T-helper 2 cell (primary cell): ENCODE measurements around the gene ZBTB49.

Source experiments
- DNase-seq, 5 experiments: peaks; one replicate each; pipeline versions ENCODE4 v3.0.0 to v3.0.0-alpha.2; 2012 to 2022

The ZBTB49 gene

GRCh38 chr4:4361883-4362282 is 71.8 kb downstream of the ZBTB49 start:
- DNase-seq: no peak

DNA sequence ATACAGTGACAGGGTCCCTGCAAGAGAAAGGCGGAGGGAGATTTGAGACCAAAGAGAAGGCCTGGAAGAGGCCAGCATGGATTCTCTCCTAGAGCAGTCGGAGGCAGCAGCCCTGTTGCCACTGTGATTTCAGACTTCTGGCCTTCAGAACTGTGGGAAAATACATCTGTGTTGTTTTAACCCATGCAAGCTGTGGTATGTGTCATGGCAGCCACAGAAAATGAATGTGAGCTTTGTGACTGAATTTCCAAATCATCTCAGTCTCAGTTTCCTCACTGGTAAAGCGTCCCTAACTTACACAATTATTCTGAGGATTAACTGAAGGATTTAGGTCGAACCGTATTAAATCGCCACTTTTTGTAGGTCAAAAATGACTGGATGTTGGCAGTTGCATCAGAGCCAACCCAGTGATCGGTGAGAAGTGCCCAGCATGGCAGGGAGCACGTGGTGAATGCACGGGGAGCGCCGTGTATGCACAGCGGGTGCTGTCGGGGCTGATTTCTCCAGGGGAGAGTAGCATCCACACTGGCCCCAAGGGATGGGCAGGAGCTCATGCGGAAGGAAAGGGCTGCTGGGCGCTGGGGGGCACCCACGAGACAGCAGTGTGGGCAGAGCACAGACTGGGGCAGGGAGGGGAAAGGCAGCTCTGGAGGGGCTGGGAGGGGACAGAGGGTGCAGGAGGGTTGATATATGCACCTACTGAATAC is 73.1 kb downstream of the ZBTB49 start:
- no peak for DNase-seq

DNA sequence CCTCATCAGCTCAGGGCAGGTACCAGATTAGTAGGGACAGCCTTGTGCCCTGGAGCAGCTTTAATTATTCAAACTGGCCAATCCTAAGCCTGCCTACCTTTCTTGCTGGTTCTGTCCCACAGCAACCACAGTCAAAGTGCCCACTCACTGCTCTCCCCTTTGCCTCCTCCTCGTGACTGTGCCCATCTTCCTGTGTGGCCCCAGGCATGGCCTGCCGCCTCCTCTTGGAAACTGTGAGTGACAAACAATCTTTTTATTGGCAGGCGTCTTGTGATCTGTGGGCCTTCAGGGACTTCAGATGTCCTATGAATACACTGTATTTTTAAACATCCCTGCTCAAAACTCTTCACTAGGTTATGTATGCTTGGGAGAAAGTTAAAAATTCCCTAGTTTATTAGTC is 74.0 kb downstream of the ZBTB49 start:
- no peak for DNase-seq

- no peak for DNase-seq
These were observed 74.6 kb downstream of the ZBTB49 start for GRCh38 chr4:4364486-4365208.

GRCh38 chr4:4368809-4369580 is 78.9 kb downstream of the ZBTB49 start:
- DNase-seq: no peak
